HepG2 (cell line): ENCODE results near the gene GALK2.

Experiments
- SRY ChIP-seq: sonication (generic); formaldehyde crosslinking; IDR thresholded peaks from 2 replicates; pipeline ENCODE4 v1.8.0; 2022; ENCODE audit warnings: mild to moderate bottlenecking, missing genetic modification reagents
- TF ChIP-seq, protein P1 (sequence below): sonication (generic); formaldehyde crosslinking; IDR thresholded peaks from 2 replicates; pipeline ENCODE4 v1.5.0; 2020; ENCODE audit warnings: mild to moderate bottlenecking, missing genetic modification reagents, moderate library complexity

DNA sequence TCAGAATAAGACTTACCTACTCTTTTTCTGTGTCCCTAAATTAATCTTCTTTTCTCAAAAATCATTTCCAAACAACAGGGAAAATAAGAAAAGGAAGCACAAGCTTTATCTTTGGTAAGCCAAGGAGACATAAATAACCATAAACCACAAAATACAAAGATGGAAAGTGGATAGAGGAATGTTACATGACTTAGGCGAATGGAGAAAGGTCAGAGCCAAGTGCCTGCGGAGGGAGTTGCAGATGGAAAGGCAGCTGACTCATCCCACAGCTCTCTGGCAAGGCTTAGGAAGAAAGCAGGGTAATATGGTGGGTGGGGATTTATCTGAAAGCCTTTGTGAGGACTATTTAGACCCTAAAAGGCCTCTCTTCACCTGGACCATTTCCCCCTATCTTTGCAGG lies 72.8 kb downstream of the GALK2 start:
- TF ChIP-seq SRY (CRISPR knock-in tag), result no peak
- TF ChIP-seq, protein P1, sequence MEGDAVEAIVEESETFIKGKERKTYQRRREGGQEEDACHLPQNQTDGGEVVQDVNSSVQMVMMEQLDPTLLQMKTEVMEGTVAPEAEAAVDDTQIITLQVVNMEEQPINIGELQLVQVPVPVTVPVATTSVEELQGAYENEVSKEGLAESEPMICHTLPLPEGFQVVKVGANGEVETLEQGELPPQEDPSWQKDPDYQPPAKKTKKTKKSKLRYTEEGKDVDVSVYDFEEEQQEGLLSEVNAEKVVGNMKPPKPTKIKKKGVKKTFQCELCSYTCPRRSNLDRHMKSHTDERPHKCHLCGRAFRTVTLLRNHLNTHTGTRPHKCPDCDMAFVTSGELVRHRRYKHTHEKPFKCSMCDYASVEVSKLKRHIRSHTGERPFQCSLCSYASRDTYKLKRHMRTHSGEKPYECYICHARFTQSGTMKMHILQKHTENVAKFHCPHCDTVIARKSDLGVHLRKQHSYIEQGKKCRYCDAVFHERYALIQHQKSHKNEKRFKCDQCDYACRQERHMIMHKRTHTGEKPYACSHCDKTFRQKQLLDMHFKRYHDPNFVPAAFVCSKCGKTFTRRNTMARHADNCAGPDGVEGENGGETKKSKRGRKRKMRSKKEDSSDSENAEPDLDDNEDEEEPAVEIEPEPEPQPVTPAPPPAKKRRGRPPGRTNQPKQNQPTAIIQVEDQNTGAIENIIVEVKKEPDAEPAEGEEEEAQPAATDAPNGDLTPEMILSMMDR (CRISPR knock-in tag), result no peak
